Activated naive CD4-positive, alpha-beta T cell treated with anti-CD3 and anti-CD28 coated beads, Interleukin-2, amount 50 U/mL, for 72 hours (primary cell): Measurements from ENCODE around the gene MTOR. TPM values are rescaled to one million over a fixed set of nuclear protein-coding genes. Genes with fewer than 3 reads are reported as not detected.
"Not testable (repeated sequence)": the region's sequence is repeated elsewhere in the genome, so short reads cannot be mapped to it uniquely, and the experiment has no call there.

Experiments
- ATAC-seq, 2 donors: fragments of 150-1000 bp; cut with Tn5 transposase; 2 replicates each; pipeline ENCODE4 v1.10.0; 2021; ENCODE audit warnings: mild to moderate bottlenecking in 2 of 2, moderate library complexity in 2 of 2
- DNase-seq, 2 donors: peaks; one replicate each; pipeline ENCODE4 v3.0.0; 2021 to 2022; ENCODE audit warnings: low spot score in 2 of 2
- H3K27ac Mint-ChIP-seq, 2 donors: one replicate each; pipeline ENCODE4 v1.8.0; 2022; ENCODE audit warnings: mild to moderate bottlenecking in 2 of 2, mixed read lengths in 2 of 2
- H3K36me3 Mint-ChIP-seq, 2 donors: one replicate each; pipeline ENCODE4 v1.8.0; 2022; ENCODE audit warnings: mixed read lengths in 2 of 2
- H3K9me3 Mint-ChIP-seq, 2 donors: one replicate each; pipeline ENCODE4 v1.8.0; 2022; ENCODE audit warnings: mixed read lengths in 2 of 2
- total RNA-seq, 2 donors: library from RNA; stranded (reverse); gene quantifications; one replicate each; pipeline ENCODE4 v1.2.3, GENCODE V29; 2022

Gene MTOR
- 10 to 100 TPM; 32.7 to 46.1 TPM for total RNA-seq

DNA sequence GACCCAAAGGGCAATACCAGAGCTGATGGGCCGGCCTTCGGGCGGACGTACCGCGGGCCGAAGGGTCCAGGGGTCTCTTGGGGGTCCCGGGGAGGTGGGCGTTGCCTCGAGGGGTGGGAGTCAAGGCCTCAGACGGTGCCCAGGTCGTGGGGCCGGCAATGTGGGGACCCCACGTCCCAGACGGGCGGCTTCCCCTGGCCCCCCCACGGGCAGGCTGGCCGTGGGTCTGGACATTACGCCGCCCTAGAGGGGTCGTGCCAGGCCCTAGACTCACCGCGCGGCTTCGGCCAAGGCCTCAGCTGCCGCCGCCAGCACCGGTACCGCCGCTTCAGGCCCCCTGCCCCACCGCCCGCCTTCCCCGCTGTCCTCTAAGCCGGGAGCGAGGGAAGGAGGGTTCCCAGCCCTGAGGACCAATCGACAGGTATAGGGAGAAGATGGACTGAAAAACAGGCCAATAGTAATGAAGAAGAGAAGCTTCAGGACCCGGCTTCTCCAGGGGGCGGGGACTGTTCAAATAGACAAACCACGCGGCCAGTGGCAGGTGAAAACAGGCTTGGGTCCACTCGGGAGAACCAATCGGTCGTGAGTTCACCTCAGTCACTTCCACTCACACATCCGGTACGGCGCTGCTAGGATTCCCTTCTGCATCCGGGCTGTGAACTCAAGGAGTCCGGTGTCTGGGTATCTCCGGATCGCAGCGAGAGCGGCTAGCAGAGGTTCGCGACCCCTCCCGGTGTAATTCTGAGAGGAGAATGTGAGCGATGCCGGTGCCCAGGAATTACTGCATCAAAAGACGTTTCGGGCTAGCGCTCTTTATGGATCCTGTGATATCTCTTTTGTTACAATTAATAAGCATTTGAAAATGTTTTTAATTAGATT is at the start of gene MTOR:
Gene MTOR, minus strand, starts transcription at position 381 of the 879 bp plus-strand sequence. CDS start 3,142 bp downstream, outside the sequence.
- Mint-ChIP-seq H3K36me3 (peaks cover 6% of the 10 kb centered on the region in 2 donors), H3K9me3 (no peaks in the 10 kb centered on the region), H3K27ac (peak within 1 kb of the TSS; percentile 93 to 98)
- DNase-seq (peak; percentile 95 to 98), ATAC-seq (peak; percentile 97 to 98)

GRCh38 chr1:11309385-11309784 is 47.0 kb upstream of the MTOR start:
- no peak overlapping the region for H3K27ac Mint-ChIP-seq
- H3K9me3 Mint-ChIP-seq, result no peaks in the 10 kb centered on the region
- H3K36me3 Mint-ChIP-seq, result no peaks in the 10 kb centered on the region
- no peak for ATAC-seq
- no peak for DNase-seq

DNA sequence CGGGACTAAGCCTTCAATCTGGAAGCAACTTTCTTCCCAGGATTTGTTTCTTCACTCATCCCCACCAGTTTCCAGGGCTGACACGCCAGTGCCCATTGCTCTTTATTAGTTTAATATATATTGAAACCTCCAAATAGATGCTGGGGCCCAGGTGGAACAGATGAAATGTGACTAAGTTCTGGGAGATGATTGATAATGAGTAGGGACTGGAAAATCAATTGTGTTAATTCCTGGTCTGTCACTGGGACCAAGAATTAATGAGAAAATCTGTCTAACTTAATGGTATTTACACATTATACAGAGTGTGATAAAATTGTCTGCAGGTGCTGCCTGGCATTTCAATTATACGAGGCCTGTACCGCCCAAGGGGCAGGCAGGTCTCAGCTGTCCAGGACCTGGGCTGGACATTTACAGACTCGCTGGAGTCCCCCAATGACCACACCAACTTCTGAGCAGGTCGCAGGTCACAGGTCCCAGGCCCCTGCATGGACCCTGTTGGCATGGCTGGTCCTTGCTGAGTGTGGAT is 46.4 kb upstream of the MTOR start:
- no peaks in the 10 kb centered on the region for H3K9me3 Mint-ChIP-seq

DNA sequence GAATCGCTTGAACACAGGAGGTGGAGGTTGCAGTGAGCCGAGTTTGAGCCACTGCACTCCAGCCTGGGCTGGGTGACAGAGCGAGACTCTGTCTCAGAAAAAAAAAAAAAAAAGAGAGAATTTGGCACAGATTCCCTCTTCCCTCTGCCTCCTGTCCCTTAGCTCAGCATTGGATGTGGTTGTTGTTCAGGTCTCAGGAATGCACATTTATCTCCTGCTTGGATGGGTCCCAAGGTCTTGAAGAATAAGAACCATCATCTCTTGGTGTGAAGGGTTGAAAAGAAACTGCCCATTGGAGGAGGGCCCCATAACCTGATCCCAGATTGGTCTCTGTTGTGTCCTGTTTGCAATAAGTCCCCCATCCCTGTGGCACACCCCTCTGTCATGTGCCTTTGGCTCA is 45.5 kb upstream of the MTOR start:
- no peak overlapping the region for H3K27ac Mint-ChIP-seq

More for the DNA sequence above, 46.4 kb upstream of the MTOR start:
- no peak overlapping the region for H3K27ac Mint-ChIP-seq
- no peak for DNase-seq
- ATAC-seq, result no peak
- H3K36me3 Mint-ChIP-seq, result no peaks in the 10 kb centered on the region

DNA sequence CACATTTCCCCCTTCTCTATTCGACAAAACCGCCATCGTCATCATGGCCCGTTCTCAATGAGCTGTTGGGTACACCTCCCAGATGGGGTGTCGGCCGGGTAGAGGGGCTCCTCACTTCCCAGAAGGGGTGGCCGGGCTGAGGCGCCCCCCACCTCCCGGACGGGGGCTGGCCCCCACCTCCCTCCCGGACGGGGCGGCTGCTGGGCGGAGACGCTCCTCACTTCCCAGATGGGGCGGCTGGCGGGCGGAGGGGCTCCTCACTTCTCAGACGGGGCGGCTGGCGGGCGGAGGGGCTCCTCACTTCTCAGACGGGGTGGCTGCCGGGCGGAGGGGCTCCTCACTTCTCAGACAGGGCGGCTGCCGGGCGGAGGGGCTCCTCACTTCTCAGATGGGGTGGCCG is 43.2 kb upstream of the MTOR start:
- H3K27ac Mint-ChIP-seq, H3K9me3 Mint-ChIP-seq, ATAC-seq, H3K36me3 Mint-ChIP-seq, DNase-seq: not testable (repeated sequence)

More for the DNA sequence above, 45.5 kb upstream of the MTOR start:
- H3K36me3 Mint-ChIP-seq, result no peaks in the 10 kb centered on the region
- H3K9me3 Mint-ChIP-seq, result no peaks in the 10 kb centered on the region
- DNase-seq, result no peak
- ATAC-seq, result no peak

DNA sequence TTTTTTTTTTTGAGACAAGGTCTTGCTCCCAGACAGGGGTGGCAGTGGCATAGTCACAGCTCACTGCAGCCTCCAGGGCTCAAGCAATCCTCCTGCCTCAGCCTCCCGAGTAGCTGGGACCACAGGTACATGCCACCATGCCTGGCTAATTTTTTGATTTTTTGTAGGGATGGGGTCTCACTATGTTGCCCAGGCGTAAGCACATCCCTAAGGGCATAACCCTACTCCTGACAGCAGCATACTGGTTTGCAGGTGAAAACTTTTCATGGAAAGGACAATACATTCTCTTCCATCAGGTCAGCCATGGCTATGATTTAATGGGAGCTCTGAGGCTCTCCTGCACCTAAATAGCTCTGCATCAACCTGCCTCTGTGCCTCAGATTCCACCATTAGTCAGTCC is 40.0 kb upstream of the MTOR start:
- Mint-ChIP-seq H3K9me3 (no peaks in the 10 kb centered on the region), H3K27ac (no peak overlapping the region), H3K36me3 (peaks cover 0 to 3% of the 10 kb centered on the region in 2 donors)
- ATAC-seq, result no peak
- no peak for DNase-seq

DNA sequence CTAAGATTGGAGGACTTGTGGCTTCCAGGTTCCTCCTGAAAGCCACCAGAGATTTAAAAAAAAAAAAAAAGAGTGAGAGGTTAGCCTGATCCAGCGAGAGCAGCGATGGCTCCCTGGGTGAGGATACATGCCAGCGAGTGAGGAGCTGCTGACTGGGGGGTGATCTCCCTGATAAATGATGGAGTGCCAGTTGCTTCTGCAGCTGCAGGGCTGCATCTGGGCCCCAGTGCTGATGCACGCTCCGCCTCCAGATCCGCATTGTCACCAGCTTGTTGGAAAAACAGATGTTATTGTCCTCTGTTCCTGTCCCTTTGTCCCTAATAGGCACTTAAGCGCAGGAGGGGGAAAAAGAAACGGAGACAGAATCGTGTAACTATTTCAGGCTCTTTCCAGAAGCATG is 39.2 kb upstream of the MTOR start:
- Mint-ChIP-seq H3K36me3 (peaks cover 0 to 10% of the 10 kb centered on the region in 2 donors), H3K9me3 (no peaks in the 10 kb centered on the region), H3K27ac (no peak overlapping the region)
- DNase-seq, result no peak
- ATAC-seq, result no peak

DNA sequence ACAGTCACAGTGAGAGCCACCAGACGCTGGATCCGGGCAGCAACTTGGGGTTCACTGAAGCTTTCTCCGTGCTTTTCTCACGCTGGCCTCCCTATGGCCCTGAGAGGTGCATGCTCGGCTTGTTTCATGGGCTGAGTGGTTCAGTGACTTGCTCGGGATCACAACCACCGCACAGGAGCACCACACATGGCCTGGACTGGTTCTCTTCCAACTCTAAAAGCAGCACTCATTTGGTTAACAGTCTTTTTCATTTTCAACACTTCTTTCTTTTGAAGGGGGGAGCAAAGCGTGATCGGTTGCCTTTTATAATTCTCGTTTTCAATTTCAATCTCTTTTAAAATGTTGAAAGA is 36.8 kb upstream of the MTOR start:
- Mint-ChIP-seq H3K27ac (peak overlapping the region; percentile 70 to 85), H3K36me3 (peaks cover 7 to 25% of the 10 kb centered on the region in 2 donors), H3K9me3 (no peaks in the 10 kb centered on the region)
- ATAC-seq (peak; percentile 65 to 79), DNase-seq (no peak)

DNA sequence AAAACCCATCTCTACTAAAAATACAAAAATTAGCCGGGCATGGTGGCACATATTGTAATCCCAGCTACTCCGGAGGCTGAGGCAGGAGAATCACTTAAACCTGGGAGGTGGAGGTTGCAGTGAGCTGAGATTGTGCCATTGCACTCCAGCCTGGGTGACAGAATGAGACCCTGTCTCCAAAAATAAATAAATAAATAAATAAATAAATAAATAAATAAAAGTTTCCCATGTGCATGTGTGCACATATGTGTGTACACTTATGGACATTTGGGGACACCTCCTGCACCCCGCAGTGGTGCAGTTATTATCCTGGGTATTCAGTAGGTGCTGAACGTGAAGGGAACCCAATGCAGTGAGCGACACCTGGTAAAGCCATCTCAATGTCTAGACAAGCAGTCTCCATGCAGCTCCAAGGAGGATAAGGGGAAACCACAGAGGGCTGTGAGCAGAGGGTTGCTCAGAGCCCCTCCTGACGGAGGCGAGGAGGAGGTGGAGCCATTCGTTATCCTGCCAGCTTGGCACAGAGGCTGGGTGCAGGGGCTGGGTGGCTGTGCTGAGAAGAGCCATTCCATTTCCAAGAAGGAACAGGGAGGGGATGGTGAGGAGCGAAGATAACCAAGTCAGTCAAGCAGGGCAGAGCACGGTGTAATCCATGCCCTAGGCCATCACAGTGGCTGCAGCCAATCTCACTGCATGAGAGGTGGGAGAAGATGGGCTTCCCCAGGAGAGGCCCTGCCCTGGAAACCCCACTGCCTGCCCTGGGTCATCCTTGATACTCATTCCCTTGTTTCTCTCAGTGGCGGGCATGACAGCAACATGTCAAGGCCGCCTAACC is 36.3 kb upstream of the MTOR start:
- Mint-ChIP-seq H3K27ac (peak overlapping the region; percentile 70 to 85), H3K9me3 (no peaks in the 10 kb centered on the region), H3K36me3 (peaks cover 7 to 25% of the 10 kb centered on the region in 2 donors)
- ATAC-seq (peak; percentile 36 to 48), DNase-seq (no peak)

GRCh38 chr1:11297774-11298173 is 35.4 kb upstream of the MTOR start:
- Mint-ChIP-seq H3K36me3 (peaks cover 7 to 25% of the 10 kb centered on the region in 2 donors), H3K27ac (peak overlapping the region in 1 of 2 donors; percentile 64)
- not testable (repeated sequence) for DNase-seq, ATAC-seq, H3K9me3 Mint-ChIP-seq

DNA sequence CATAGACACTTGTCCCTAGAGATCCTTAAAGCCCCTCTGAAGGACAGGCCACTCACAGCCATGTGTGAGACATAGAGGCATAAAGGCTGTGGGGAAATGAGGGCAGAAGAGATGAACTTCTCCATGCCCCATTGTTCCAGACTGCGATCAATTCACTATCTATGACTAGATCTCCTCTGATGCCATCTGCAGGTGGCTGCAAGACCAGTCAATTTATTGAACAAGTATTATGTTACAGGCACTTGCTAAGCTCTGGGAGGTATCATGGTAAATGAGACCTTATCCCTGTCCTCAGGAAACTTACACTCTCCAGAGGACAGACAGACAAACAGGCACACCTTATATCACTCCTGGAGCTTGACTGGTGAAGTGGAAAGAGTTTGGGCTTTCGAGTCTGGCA is 33.6 kb upstream of the MTOR start:
- H3K9me3 Mint-ChIP-seq, result no peaks in the 10 kb centered on the region
- H3K27ac Mint-ChIP-seq, result peak overlapping the region; percentile 14 to 64
- H3K36me3 Mint-ChIP-seq, result peaks cover 7 to 39% of the 10 kb centered on the region in 2 donors
- DNase-seq (no peak), ATAC-seq (no peak)

GRCh38 chr1:11294951-11295350 is 32.6 kb upstream of the MTOR start:
- DNase-seq, result no peak
- no peaks in the 10 kb centered on the region for H3K9me3 Mint-ChIP-seq
- ATAC-seq, result no peak
- H3K36me3 Mint-ChIP-seq, result peaks cover 7 to 47% of the 10 kb centered on the region in 2 donors
- peak overlapping the region; percentile 64 to 91 for H3K27ac Mint-ChIP-seq

- H3K36me3 Mint-ChIP-seq, result peaks cover 11 to 47% of the 10 kb centered on the region in 2 donors
Observed at GRCh38 chr1:11293856-11294255, 31.5 kb upstream of the MTOR start.

GRCh38 chr1:11291049-11291448 is 28.7 kb upstream of the MTOR start:
- H3K9me3 Mint-ChIP-seq, result no peaks in the 10 kb centered on the region
- DNase-seq (no peak), ATAC-seq (no peak)
- peak overlapping the region; percentile 57 to 73 for H3K27ac Mint-ChIP-seq
- peaks cover 18 to 39% of the 10 kb centered on the region in 2 donors for H3K36me3 Mint-ChIP-seq

More at GRCh38 chr1:11293856-11294255, 31.5 kb upstream of the MTOR start:
- Mint-ChIP-seq H3K27ac (no peak overlapping the region), H3K9me3 (no peaks in the 10 kb centered on the region)
- DNase-seq, result no peak
- ATAC-seq, result no peak

GRCh38 chr1:11289064-11289463 is 26.7 kb upstream of the MTOR start:
- peak overlapping the region in 1 of 2 donors; percentile 61 for H3K27ac Mint-ChIP-seq
- no peaks in the 10 kb centered on the region for H3K9me3 Mint-ChIP-seq
- DNase-seq (no peak), ATAC-seq (no peak)
- H3K36me3 Mint-ChIP-seq, result peaks cover 11 to 35% of the 10 kb centered on the region in 2 donors

DNA sequence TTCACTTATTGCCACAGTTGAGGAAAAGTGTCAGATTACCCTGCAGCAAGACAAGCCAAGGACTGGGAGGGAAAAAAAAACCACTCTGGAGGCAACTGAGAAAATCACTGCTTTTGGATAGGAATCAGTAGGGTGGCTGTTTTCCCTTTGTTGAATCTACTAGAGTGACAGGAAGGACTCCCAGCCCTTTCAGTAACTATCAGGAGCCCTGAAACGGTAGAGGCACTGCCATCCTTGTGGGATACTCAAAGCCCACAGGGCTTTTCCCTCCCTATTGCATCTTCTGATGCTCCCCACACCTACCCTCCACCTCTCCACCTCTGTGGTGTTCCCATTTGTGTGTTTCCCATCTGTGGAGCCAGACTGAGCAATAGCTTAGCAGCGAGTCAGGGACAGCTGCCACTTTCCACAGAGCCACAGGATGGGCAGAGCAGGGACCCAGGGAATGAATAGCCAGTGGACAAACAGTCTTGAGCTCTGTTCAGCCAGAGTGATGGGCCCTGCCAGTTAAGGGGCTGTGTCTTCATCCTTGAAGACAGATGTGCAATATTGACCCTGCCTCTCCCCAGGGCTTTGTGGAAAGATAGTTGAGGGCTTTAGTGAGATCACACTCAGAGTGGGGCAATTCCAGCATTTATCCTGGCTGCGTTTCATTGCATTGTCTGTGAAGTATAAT is 24.5 kb upstream of the MTOR start:
- peaks cover 20 to 48% of the 10 kb centered on the region in 2 donors for H3K36me3 Mint-ChIP-seq
- H3K27ac Mint-ChIP-seq, result peak overlapping the region; percentile 17 to 62
- DNase-seq (no peak), ATAC-seq (no peak)
- no peaks in the 10 kb centered on the region for H3K9me3 Mint-ChIP-seq
